Suprapubic skin (tissue), 4 donors: ENCODE results near the gene TBL2.

ENCODE experiments used
- CTCF ChIP-seq, 2 donors: fragments of 200-600 bp in 1 of 2; fragments of 450-650 bp in 1 of 2; sonication (generic) in 1 of 2; IDR thresholded peaks; one replicate each; pipeline ENCODE4 v1.5.1; 2016 to 2019; ENCODE audit warnings: antibody characterized with exemption in 2 of 2, mild to moderate bottlenecking in 1 of 2, moderate library complexity in 1 of 2
- EP300 ChIP-seq: sonication (generic); formaldehyde crosslinking; IDR thresholded peaks from one replicate; pipeline ENCODE4 v1.6.1; 2017; ENCODE audit warnings: antibody characterized with exemption
- POLR2A ChIP-seq, 2 donors: fragments of 450-650 bp; IDR thresholded peaks; one replicate each; pipeline ENCODE4 v1.6.1; 2017; ENCODE audit warnings: antibody characterized with exemption in 2 of 2, mild to moderate bottlenecking in 2 of 2, moderate library complexity in 2 of 2
- POLR2AphosphoS5 ChIP-seq, 3 donors: sonication (generic); formaldehyde crosslinking; IDR thresholded peaks; one replicate each; pipeline ENCODE4 v1.6.1; 2017; ENCODE audit warnings: antibody characterized with exemption in 3 of 3

GRCh38 chr7:73605601-73606220, 27.3 kb upstream of the TBL2 start:
- no peak for TF ChIP-seq CTCF (IDR thresholded peaks at IDR 0.05)
- TF ChIP-seq EP300, result no peak
- no peak for TF ChIP-seq POLR2AphosphoS5 (IDR thresholded peaks at IDR 0.05)
- TF ChIP-seq POLR2A (IDR thresholded peaks at IDR 0.05), result no peak
